Skeletal muscle satellite cell (primary cell): ENCODE results near the gene AGBL3.
A peak's percentile ranks its signal among the peaks of the same experiment; 100 is the strongest.

Experiments used
- H3K27me3 ChIP-seq: 2 replicates; pipeline ENCODE4 v1.7.0; 2013; ENCODE audit warnings: low read length; ENCODE audit not compliant: control insufficient read depth, insufficient read depth
- H3K36me3 ChIP-seq: 2 replicates; pipeline ENCODE4 v1.7.0; 2013; ENCODE audit warnings: mild to moderate bottlenecking, control low read depth, low read length; ENCODE audit not compliant: insufficient read depth
- H3K4me1 ChIP-seq: 2 replicates; pipeline ENCODE4 v1.7.0; 2013; ENCODE audit warnings: low read length; ENCODE audit not compliant: control insufficient read depth, insufficient read depth
- H3K4me2 ChIP-seq: 2 replicates; pipeline ENCODE4 v1.7.0; 2013; ENCODE audit warnings: mild to moderate bottlenecking, low read length
- H3K4me3 ChIP-seq: 2 replicates; pipeline ENCODE4 v1.7.0; 2013; ENCODE audit warnings: low read length
- H3K9ac ChIP-seq: 2 replicates; pipeline ENCODE4 v1.7.0; 2013; ENCODE audit warnings: mild to moderate bottlenecking, low read depth, low read length, moderate library complexity
- H3K9me3 ChIP-seq: replicated peaks from 2 replicates; pipeline ENCODE4 v1.7.0; 2013; ENCODE audit warnings: mild to moderate bottlenecking, control low read depth, low read length

The AGBL3 gene

GRCh38 chr7:134946260-134946659, 40.0 kb upstream of the AGBL3 start:
- H3K4me1 ChIP-seq: peaks cover 22% of the 10 kb centered on the region
- no peak overlapping the region for H3K4me2 ChIP-seq
- H3K9me3 ChIP-seq: no peaks in the 10 kb centered on the region
- H3K9ac ChIP-seq: no peak overlapping the region
- no peak overlapping the region for H3K4me3 ChIP-seq
- H3K27me3 ChIP-seq: no peaks in the 10 kb centered on the region
- H3K36me3 ChIP-seq: peaks cover 73% of the 10 kb centered on the region

DNA sequence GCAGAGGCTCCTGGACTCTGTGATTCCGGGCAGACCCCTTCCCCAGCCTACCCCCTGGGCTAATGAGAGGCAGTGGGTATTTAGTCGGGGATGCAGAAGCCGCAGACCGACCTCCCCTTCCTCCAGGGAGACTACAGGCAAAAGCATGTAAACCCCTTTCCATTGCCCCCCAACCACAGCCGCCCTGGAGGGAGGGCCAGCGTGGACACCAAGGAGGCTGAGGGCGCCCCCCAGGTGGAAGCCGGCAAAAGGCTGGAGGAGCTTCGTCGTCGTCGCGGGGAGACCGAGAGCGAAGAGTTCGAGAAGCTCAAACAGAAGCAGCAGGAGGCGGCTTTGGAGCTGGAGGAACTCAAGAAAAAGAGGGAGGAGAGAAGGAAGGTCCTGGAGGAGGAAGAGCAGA, 39.0 kb upstream of the AGBL3 start:
- Histone ChIP-seq H3K4me3 (no peak overlapping the region), H3K9ac (no peak overlapping the region), H3K27me3 (no peaks in the 10 kb centered on the region), H3K4me1 (peaks cover 14% of the 10 kb centered on the region), H3K36me3 (peaks cover 72% of the 10 kb centered on the region), H3K4me2 (no peak overlapping the region), H3K9me3 (no peaks in the 10 kb centered on the region)

GRCh38 chr7:134947831-134948230, 38.5 kb upstream of the AGBL3 start:
- H3K4me1 ChIP-seq: peaks cover 14% of the 10 kb centered on the region
- H3K4me2 ChIP-seq: no peak overlapping the region
- H3K36me3 ChIP-seq: peaks cover 73% of the 10 kb centered on the region
- no peaks in the 10 kb centered on the region for H3K9me3 ChIP-seq
- H3K4me3 ChIP-seq: no peak overlapping the region
- no peaks in the 10 kb centered on the region for H3K27me3 ChIP-seq
- no peak overlapping the region for H3K9ac ChIP-seq

DNA sequence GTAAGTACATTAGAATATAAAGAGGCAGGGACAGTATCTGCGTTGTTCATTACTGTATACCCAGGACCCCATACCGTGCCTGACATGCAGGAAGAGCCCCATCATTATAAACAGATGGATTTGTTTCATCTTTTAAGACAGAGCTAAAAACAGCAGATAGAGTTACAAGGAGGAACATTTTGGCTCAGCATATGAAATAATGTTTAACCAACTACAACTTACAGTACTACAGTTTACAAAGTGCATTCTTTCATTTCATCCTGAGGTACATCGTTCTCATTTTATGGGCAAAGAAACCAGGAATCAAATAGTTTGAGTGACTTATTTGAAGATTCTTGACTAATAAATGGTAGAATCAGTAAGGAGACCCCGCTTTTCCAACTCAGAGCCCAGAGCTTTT, 38.1 kb upstream of the AGBL3 start:
- Histone ChIP-seq H3K36me3 (peaks cover 77% of the 10 kb centered on the region), H3K4me1 (peaks cover 14% of the 10 kb centered on the region), H3K27me3 (no peaks in the 10 kb centered on the region)

DNA sequence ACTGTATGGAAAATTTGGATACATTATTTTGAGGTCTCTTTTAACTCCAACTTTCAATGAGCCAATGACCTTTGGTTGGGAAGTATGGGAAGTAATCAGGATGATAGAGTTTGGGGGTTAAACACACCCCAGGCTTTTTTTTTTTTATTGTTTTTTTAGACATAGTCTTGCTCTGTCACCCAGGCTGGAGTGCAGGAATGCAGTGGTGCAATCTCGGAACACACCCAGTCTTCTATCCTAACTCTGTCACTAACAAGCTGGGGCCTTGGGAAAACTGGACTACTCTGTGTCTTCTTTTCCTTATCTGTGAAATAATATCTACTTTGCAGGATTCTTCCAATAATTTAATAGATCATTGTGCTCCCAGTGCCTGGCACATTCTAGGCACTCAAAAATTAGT, 37.6 kb upstream of the AGBL3 start:
- Histone ChIP-seq H3K36me3 (peaks cover 80% of the 10 kb centered on the region), H3K9ac (peak overlapping the region; percentile 53), H3K4me1 (peaks cover 14% of the 10 kb centered on the region), H3K4me3 (no peak overlapping the region), H3K27me3 (no peaks in the 10 kb centered on the region), H3K4me2 (no peak overlapping the region), H3K9me3 (no peaks in the 10 kb centered on the region)

More for the DNA sequence above, 38.1 kb upstream of the AGBL3 start:
- H3K4me2 ChIP-seq: no peak overlapping the region
- no peak overlapping the region for H3K4me3 ChIP-seq
- H3K9me3 ChIP-seq: no peaks in the 10 kb centered on the region
- no peak overlapping the region for H3K9ac ChIP-seq

DNA sequence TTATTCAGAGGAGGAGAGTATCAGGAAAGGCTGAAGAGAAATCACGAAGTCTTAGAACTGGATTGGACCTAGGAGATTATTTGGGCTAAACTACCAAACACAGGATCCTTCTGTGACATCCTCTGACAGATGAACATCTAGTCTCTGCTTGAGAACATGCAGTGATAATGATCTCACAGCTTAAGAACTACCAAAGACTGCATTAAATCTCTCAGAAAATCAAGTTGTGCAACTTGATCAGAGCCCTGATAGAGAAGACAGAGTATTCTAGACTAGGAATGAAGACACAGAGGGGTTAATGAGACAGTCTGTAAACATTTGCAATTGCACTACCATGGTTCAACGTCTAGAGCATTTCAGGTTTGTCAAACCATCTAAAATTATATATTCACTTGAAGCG, 37.1 kb upstream of the AGBL3 start:
- peaks cover 14% of the 10 kb centered on the region for H3K4me1 ChIP-seq
- H3K9ac ChIP-seq: peak overlapping the region; percentile 53
- no peaks in the 10 kb centered on the region for H3K27me3 ChIP-seq
- no peak overlapping the region for H3K4me2 ChIP-seq
- H3K4me3 ChIP-seq: no peak overlapping the region
- no peaks in the 10 kb centered on the region for H3K9me3 ChIP-seq
- peaks cover 84% of the 10 kb centered on the region for H3K36me3 ChIP-seq

GRCh38 chr7:134954197-134955082, 31.9 kb upstream of the AGBL3 start:
- Histone ChIP-seq H3K9ac (no peak overlapping the region), H3K4me2 (no peak overlapping the region), H3K9me3 (no peaks in the 10 kb centered on the region), H3K4me1 (no peaks in the 10 kb centered on the region), H3K4me3 (no peak overlapping the region), H3K36me3 (peaks cover 87% of the 10 kb centered on the region), H3K27me3 (no peaks in the 10 kb centered on the region)

GRCh38 chr7:134957005-134957404, 29.3 kb upstream of the AGBL3 start:
- H3K4me2 ChIP-seq: no peak overlapping the region
- no peaks in the 10 kb centered on the region for H3K9me3 ChIP-seq
- H3K4me1 ChIP-seq: no peaks in the 10 kb centered on the region
- no peaks in the 10 kb centered on the region for H3K27me3 ChIP-seq
- no peak overlapping the region for H3K4me3 ChIP-seq
- H3K36me3 ChIP-seq: peaks cover 87% of the 10 kb centered on the region
- no peak overlapping the region for H3K9ac ChIP-seq

DNA sequence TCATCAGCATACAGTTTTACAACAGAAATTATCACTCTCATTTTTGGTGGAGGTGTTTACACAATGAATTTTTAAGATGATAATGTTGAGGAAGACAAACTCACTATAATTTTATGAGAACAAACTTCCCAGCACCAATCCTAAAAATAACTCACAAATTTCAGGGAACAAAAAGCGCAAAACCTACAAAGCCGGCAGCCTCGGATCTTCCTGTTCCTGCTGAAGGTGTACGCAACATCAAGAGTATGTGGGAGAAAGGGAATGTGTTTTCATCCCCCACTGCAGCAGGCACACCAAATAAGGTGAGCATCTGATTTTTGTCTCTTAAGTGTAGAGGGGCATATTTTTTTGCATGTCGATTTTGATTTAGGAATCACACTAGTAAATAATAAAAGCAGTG, 26.5 kb upstream of the AGBL3 start:
- H3K36me3 ChIP-seq: peaks cover 92% of the 10 kb centered on the region
- no peaks in the 10 kb centered on the region for H3K4me1 ChIP-seq
- no peak overlapping the region for H3K4me2 ChIP-seq
- H3K4me3 ChIP-seq: no peak overlapping the region
- no peak overlapping the region for H3K9ac ChIP-seq
- H3K9me3 ChIP-seq: no peaks in the 10 kb centered on the region
- no peaks in the 10 kb centered on the region for H3K27me3 ChIP-seq

GRCh38 chr7:134962270-134962780, 24.0 kb upstream of the AGBL3 start:
- no peak overlapping the region for H3K4me3 ChIP-seq
- H3K36me3 ChIP-seq: peaks cover 95% of the 10 kb centered on the region
- no peak overlapping the region for H3K4me2 ChIP-seq
- H3K27me3 ChIP-seq: no peaks in the 10 kb centered on the region
- no peak overlapping the region for H3K9ac ChIP-seq
- no peaks in the 10 kb centered on the region for H3K4me1 ChIP-seq
- no peaks in the 10 kb centered on the region for H3K9me3 ChIP-seq

DNA sequence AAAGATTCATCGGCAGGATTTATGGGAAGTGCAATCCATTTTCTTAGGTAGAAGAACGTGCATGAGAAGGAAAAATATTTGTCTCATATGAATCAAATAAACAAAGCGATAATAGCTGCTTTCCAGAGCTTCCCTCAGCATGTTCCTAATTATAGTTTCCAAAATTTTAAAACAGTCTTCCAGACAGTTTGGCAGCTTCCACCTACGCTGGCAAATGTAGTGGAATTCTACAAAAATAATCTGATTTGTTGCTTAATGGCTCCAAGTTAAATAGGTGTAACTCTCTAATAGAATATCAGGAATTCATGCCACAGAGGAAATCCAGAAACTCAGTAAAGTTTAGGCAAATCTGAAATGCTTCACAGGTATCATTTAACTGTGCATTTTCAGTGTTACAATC, 23.3 kb upstream of the AGBL3 start:
- H3K9ac ChIP-seq: no peak overlapping the region
- no peak overlapping the region for H3K4me3 ChIP-seq
- H3K9me3 ChIP-seq: no peaks in the 10 kb centered on the region
- no peaks in the 10 kb centered on the region for H3K4me1 ChIP-seq
- no peaks in the 10 kb centered on the region for H3K27me3 ChIP-seq
- no peak overlapping the region for H3K4me2 ChIP-seq
- H3K36me3 ChIP-seq: peaks cover 91% of the 10 kb centered on the region

GRCh38 chr7:134966691-134967090, 19.6 kb upstream of the AGBL3 start:
- Histone ChIP-seq H3K36me3 (peaks cover 72% of the 10 kb centered on the region), H3K27me3 (no peaks in the 10 kb centered on the region), H3K9me3 (no peaks in the 10 kb centered on the region), H3K4me3 (no peak overlapping the region), H3K9ac (no peak overlapping the region), H3K4me2 (no peak overlapping the region), H3K4me1 (no peaks in the 10 kb centered on the region)
